ENCODE data around the gene BGN. TPM values are rescaled to one million over a fixed set of nuclear protein-coding genes. Genes with fewer than 3 reads are reported as not detected.

The BGN gene
- total and polyA plus RNA-seq, 12 donors = 38.7 to 202 (median 68.0) TPM

GRCh38 chrX:153477364-153477857 is 17.4 kb upstream of the BGN start:
- DNase-seq = no peak
- Histone ChIP-seq H3K27me3 (peaks cover 0 to 15% (median 0%) of the 10 kb centered on the region in 7 donors), H3K36me3 (no peaks in the 10 kb centered on the region), H3K4me1 (peaks cover 0 to 36% (median 15%) of the 10 kb centered on the region in 9 donors), H3K27ac (peak overlapping the region in 9 of 10 donors; percentile 29 to 84 (median 79)), H3K4me3 (no peak overlapping the region), H3K9me3 (no peaks in the 10 kb centered on the region)
- TF ChIP-seq, protein P1, sequence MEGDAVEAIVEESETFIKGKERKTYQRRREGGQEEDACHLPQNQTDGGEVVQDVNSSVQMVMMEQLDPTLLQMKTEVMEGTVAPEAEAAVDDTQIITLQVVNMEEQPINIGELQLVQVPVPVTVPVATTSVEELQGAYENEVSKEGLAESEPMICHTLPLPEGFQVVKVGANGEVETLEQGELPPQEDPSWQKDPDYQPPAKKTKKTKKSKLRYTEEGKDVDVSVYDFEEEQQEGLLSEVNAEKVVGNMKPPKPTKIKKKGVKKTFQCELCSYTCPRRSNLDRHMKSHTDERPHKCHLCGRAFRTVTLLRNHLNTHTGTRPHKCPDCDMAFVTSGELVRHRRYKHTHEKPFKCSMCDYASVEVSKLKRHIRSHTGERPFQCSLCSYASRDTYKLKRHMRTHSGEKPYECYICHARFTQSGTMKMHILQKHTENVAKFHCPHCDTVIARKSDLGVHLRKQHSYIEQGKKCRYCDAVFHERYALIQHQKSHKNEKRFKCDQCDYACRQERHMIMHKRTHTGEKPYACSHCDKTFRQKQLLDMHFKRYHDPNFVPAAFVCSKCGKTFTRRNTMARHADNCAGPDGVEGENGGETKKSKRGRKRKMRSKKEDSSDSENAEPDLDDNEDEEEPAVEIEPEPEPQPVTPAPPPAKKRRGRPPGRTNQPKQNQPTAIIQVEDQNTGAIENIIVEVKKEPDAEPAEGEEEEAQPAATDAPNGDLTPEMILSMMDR (IDR thresholded peaks at IDR 0.05) = no peak
- intact Hi-C loops (cut with DNase I) = loop anchor here in 2 of 10 donors (2.0 to 10.0 kb wide), 3 partner anchors 17 to 533 kb away; partner anchors contain the start of gene BGN (in 1 of the 2)
- ATAC-seq = no peak
- 57 to 63% methylated on average over 10 to 11 of the region's 11 CpGs for WGBS, 2 donors

DNA sequence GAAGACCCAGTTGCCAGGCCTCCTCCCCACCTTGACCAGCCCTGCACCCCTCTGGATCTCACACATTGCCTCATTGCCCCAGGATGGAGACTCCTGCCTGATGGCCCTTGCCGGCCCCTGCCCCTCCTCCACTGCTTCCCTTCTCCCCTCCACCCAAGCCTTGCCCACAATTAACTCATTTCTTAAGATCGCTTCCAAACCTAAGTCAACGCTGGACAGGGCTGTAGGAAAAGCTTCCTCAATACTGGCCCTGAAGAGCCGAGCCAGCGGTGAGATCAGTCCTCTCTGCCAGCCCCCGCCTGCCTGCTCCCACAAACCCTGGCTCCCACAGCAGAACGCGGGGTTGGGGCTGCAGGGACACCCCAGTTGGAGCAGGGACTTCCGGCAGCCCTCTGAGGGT is 16.9 kb upstream of the BGN start:
- Histone ChIP-seq H3K36me3 (no peaks in the 10 kb centered on the region), H3K4me3 (no peak overlapping the region), H3K9me3 (no peaks in the 10 kb centered on the region), H3K27me3 (peaks cover 0 to 15% (median 0%) of the 10 kb centered on the region in 7 donors), H3K4me1 (peaks cover 0 to 36% (median 15%) of the 10 kb centered on the region in 9 donors), H3K27ac (peak overlapping the region in 7 of 10 donors; percentile 61 to 84 (median 80))
- intact Hi-C loops (cut with DNase I) = loop anchor here in 2 of 10 donors (2.0 to 10.0 kb wide), 3 partner anchors 17 to 533 kb away; partner anchors contain the start of gene BGN (in 1 of the 2)
- WGBS, 2 donors = 74% methylated on average over 9 of the region's 9 CpGs
- ATAC-seq = peak in 7 of 8 donors; percentile 19 to 66 (median 31)
- DNase-seq = peak in 1 of 2 donors; percentile 8
- TF ChIP-seq, protein P1 (IDR thresholded peaks at IDR 0.05) = no peak

GRCh38 chrX:153478746-153479145 is 16.0 kb upstream of the BGN start:
- Histone ChIP-seq H3K4me3 (no peak overlapping the region), H3K4me1 (peaks cover 0 to 36% (median 15%) of the 10 kb centered on the region in 9 donors), H3K27me3 (peaks cover 0 to 15% (median 0%) of the 10 kb centered on the region in 7 donors), H3K9me3 (no peaks in the 10 kb centered on the region), H3K36me3 (no peaks in the 10 kb centered on the region), H3K27ac (peak overlapping the region in 2 of 10 donors; percentile 82 to 84)
- TF ChIP-seq, protein P1 (IDR thresholded peaks at IDR 0.05) = no peak
- WGBS, 2 donors = 85 to 86% methylated on average over 7 to 16 of the region's 16 CpGs
- intact Hi-C loops (cut with DNase I) = loop anchor here in 2 of 10 donors (10.0 kb wide), 2 partner anchors 524 to 534 kb away; no protein-coding TSS in a partner anchor
- ATAC-seq (no peak), DNase-seq (no peak)

DNA sequence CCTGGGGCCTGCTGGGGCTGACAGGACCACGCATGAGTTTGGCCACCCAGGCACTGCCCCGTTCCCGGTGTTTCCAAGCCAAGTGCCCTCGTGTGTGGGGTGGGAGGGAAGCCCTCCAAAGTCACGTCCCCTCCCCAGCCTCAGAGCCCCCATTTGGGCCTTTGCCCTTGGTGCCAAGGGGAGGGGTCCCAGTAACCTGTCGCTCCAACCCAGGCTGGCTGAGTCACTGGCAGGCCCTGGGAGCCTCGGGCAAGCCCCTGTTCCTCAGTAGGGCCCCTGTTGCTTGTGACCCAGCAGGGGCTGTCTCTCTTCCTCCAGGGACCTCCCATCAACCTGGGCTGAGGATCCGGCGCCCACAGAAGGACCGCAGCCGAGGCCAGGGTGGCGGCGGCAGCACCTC is 13.7 kb upstream of the BGN start:
- WGBS, 2 donors = 95 to 96% methylated on average over 5 to 13 of the region's 13 CpGs
- H3K4me1 ChIP-seq = peaks cover 0 to 19% (median 8%) of the 10 kb centered on the region in 9 donors
- TF ChIP-seq, protein P1 (IDR thresholded peaks at IDR 0.05) = no peak
- ATAC-seq = no peak
- intact Hi-C loops (cut with DNase I) = no loop called here
- no peak overlapping the region for H3K4me3 ChIP-seq
- H3K36me3 ChIP-seq = no peaks in the 10 kb centered on the region
- no peaks in the 10 kb centered on the region for H3K9me3 ChIP-seq
- H3K27ac ChIP-seq = no peak overlapping the region
- no peak for DNase-seq
- peaks cover 0 to 11% (median 0%) of the 10 kb centered on the region in 7 donors for H3K27me3 ChIP-seq
